ENCODE results near the gene GALNT15. TPM values are rescaled to one million over a fixed set of nuclear protein-coding genes. Genes with fewer than 3 reads are reported as not detected.
A peak's percentile ranks its signal among the peaks of the same experiment; 100 is the strongest.

The GALNT15 gene, protein sequence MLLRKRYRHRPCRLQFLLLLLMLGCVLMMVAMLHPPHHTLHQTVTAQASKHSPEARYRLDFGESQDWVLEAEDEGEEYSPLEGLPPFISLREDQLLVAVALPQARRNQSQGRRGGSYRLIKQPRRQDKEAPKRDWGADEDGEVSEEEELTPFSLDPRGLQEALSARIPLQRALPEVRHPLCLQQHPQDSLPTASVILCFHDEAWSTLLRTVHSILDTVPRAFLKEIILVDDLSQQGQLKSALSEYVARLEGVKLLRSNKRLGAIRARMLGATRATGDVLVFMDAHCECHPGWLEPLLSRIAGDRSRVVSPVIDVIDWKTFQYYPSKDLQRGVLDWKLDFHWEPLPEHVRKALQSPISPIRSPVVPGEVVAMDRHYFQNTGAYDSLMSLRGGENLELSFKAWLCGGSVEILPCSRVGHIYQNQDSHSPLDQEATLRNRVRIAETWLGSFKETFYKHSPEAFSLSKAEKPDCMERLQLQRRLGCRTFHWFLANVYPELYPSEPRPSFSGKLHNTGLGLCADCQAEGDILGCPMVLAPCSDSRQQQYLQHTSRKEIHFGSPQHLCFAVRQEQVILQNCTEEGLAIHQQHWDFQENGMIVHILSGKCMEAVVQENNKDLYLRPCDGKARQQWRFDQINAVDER
- total RNA-seq (2021) (not detected in 2 replicates), Bru-seq, nascent RNA (percentile 9 among the genes with signal in this experiment), BruChase-seq, experiment 1, labeled RNA remaining after a 2-hour chase (percentile 16 among the genes with signal in this experiment), BruChase-seq, experiment 2, labeled RNA remaining after a 6-hour chase (percentile 12 among the genes with signal in this experiment)
- long read RNA-seq = 0 reads

DNA sequence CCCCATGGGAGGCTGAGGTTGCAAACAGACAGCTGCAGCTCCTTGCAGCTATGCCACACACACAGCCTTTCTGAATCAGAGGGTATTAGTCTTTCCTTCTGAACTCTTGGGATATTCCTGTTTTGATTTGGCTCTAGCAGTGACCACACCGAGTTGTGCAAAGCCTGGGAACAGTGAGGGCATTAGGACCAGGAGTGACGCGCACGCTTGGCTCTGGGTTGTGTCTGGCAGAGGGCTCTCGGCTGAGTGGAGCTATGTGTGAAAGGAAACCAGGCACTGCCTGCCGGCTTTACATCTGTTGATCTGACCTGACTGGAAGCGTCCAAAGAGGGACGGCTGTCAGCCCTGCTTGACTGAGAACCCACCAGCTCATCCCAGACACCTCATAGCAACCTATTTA, at the start of gene GALNT15:
GALNT15 (plus strand) TSS at position 292 of the 400 bp plus-strand sequence. CDS start 472 bp downstream, outside the sequence.
- Histone ChIP-seq H3K4me1 (replicated peaks; ENCODE audit: insufficient read depth) (no peaks in the 10 kb centered on the region), H3K27ac (no peak within 1 kb of the TSS), H3K79me2 (ENCODE audit: low read depth) (no peaks in the 10 kb centered on the region), H3K4me3 (no peak within 1 kb of the TSS), H3K9me2 (ENCODE audit: insufficient read depth) (no peaks in the 10 kb centered on the region), H4K20me1 (ENCODE audit: insufficient read depth) (no peaks in the 10 kb centered on the region), H3K36me3 (ENCODE audit: low read depth) (no peaks in the 10 kb centered on the region), H3K9me3 (ENCODE audit: insufficient read depth, low read depth) (no peaks in the 10 kb centered on the region), H3K27me3 (ENCODE audit: insufficient read depth, low read depth) (peaks cover 18% of the 10 kb centered on the region; the same call in 1 of the 2 replicates), H3K4me2 (no peak within 1 kb of the TSS), H2AFZ (no peak within 1 kb of the TSS), H3F3A (ENCODE audit: insufficient read depth, low read depth) (no peaks in the 10 kb centered on the region)
- intact Hi-C loops (cut with micrococcal nuclease; ENCODE audit: unreplicated experiment) = loop anchor here (10.0 kb wide), 2 partner anchors 320 to 360 kb away; no protein-coding TSS in a partner anchor
- TF ChIP-seq, protein P1, sequence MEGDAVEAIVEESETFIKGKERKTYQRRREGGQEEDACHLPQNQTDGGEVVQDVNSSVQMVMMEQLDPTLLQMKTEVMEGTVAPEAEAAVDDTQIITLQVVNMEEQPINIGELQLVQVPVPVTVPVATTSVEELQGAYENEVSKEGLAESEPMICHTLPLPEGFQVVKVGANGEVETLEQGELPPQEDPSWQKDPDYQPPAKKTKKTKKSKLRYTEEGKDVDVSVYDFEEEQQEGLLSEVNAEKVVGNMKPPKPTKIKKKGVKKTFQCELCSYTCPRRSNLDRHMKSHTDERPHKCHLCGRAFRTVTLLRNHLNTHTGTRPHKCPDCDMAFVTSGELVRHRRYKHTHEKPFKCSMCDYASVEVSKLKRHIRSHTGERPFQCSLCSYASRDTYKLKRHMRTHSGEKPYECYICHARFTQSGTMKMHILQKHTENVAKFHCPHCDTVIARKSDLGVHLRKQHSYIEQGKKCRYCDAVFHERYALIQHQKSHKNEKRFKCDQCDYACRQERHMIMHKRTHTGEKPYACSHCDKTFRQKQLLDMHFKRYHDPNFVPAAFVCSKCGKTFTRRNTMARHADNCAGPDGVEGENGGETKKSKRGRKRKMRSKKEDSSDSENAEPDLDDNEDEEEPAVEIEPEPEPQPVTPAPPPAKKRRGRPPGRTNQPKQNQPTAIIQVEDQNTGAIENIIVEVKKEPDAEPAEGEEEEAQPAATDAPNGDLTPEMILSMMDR (conservative IDR thresholded peaks at IDR 0.05) = no peak
- no peak for TF ChIP-seq EZH2 (IDR thresholded peaks at IDR 0.05; ENCODE audit: low read depth)
- POLR2A ChIA-PET (ENCODE audit: unreplicated experiment) = no interaction called here
- BruUV-seq (replicated peaks) = no TSS peak
- CTCF ChIA-PET = no interaction called here
- no peak for DNase-seq

DNA sequence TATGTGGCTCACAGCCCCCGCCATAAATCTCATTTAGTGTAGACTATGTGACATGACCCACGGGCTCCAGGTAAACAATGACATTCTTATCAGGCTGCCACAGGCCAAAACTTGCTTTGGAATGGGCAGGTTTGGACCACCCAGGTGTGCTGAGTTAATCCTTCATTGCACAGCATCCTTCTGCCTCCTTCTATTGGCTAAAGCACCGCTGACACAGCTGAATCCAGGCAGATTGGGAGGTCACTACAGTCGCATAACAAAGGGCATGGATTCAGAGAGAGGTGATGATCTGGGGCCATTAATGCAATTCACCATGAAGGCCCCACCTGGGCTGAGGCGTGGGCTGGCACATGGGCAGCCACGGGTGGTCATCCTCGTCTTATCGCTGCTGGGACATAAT, 47.8 kb upstream of the GALNT15 start:
- Histone ChIP-seq H3K9me2 (ENCODE audit: insufficient read depth) (no peaks in the 10 kb centered on the region), H4K20me1 (ENCODE audit: insufficient read depth) (no peaks in the 10 kb centered on the region), H3K27ac (no peak overlapping the region), H3K36me3 (ENCODE audit: low read depth) (no peaks in the 10 kb centered on the region), H3K27me3 (ENCODE audit: insufficient read depth, low read depth) (no peaks in the 10 kb centered on the region), H3K4me2 (no peak overlapping the region), H3K4me3 (no peak overlapping the region), H3K4me1 (replicated peaks; ENCODE audit: insufficient read depth) (peaks cover 6% of the 10 kb centered on the region; the same call in 1 of the 2 replicates), H2AFZ (no peak overlapping the region), H3K9me3 (ENCODE audit: insufficient read depth, low read depth) (no peaks in the 10 kb centered on the region), H3F3A (ENCODE audit: insufficient read depth, low read depth) (peaks cover 9% of the 10 kb centered on the region; the same call in 1 of the 2 replicates), H3K79me2 (ENCODE audit: low read depth) (no peaks in the 10 kb centered on the region)
- intact Hi-C loops (cut with micrococcal nuclease; ENCODE audit: unreplicated experiment) = no loop called here
- no peak for DNase-seq
- BruUV-seq (replicated peaks) = no TSS peak
- ChIA-PET POLR2A (ENCODE audit: unreplicated experiment) (no interaction called here), CTCF (no interaction called here)
- TF ChIP-seq EZH2 (IDR thresholded peaks at IDR 0.05; ENCODE audit: low read depth) = no peak
- TF ChIP-seq, protein P1 (conservative IDR thresholded peaks at IDR 0.05) = no peak

DNA sequence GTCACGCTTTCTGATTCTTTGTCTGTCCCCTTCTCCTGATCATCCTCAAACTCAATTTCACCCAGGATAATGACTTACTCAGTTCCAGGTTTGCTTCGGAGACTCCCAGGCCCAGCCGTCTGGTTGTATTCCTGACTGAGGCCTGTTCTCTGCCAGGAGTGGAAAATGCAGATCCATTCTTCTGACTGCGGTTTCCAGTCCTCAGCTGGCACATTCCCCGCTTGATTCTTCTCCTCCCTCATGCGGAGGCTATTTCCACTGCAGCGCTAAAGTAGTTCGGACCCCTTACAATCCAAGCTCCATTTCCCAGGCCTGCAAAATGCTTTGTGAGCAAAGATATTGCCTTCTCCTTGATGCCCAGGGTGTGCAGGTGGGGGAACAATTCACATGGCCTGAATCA, 47.2 kb upstream of the GALNT15 start:
- Histone ChIP-seq H4K20me1 (ENCODE audit: insufficient read depth) (no peaks in the 10 kb centered on the region), H3K4me3 (no peak overlapping the region), H3K9me2 (ENCODE audit: insufficient read depth) (no peaks in the 10 kb centered on the region), H3K4me2 (no peak overlapping the region), H3K79me2 (ENCODE audit: low read depth) (no peaks in the 10 kb centered on the region), H3F3A (ENCODE audit: insufficient read depth, low read depth) (peaks cover 9% of the 10 kb centered on the region; the same call in 1 of the 2 replicates), H3K27me3 (ENCODE audit: insufficient read depth, low read depth) (no peaks in the 10 kb centered on the region), H3K27ac (no peak overlapping the region), H3K9me3 (ENCODE audit: insufficient read depth, low read depth) (no peaks in the 10 kb centered on the region), H2AFZ (no peak overlapping the region), H3K36me3 (ENCODE audit: low read depth) (no peaks in the 10 kb centered on the region), H3K4me1 (replicated peaks; ENCODE audit: insufficient read depth) (peaks cover 6% of the 10 kb centered on the region; the same call in 1 of the 2 replicates)
- no TSS peak for BruUV-seq (replicated peaks)
- POLR2A ChIA-PET (ENCODE audit: unreplicated experiment) = no interaction called here
- intact Hi-C loops (cut with micrococcal nuclease; ENCODE audit: unreplicated experiment) = no loop called here
- DNase-seq = no peak
- no peak for TF ChIP-seq EZH2 (IDR thresholded peaks at IDR 0.05; ENCODE audit: low read depth)
- TF ChIP-seq, protein P1 (conservative IDR thresholded peaks at IDR 0.05) = no peak
- CTCF ChIA-PET = no interaction called here
